SK-N-SH (cell line): Measurements from ENCODE around the gene GPX2. TPM values are rescaled to one million over a fixed set of nuclear protein-coding genes. Genes with fewer than 3 reads are reported as not detected.

Experiments used
- CTCF ChIA-PET: fragments of 300-600, 350-600 bp; formaldehyde crosslinking; extraction: SDS; loops from one replicate; lab custom pipeline; 2021; lab: Yijun Ruan, JAX
- POLR2A ChIA-PET: fragments of 350-600 bp; sonication (Branson Sonifier 250); formaldehyde crosslinking; extraction: SDS; loops from one replicate; lab custom pipeline; 2020; ENCODE audit warnings: antibody characterized with exemption, inconsistent platforms; lab: Yijun Ruan, JAX
- DNase-seq: peaks from one replicate; pipeline ENCODE4 v3.0.0; 2012
- H2AFZ ChIP-seq: fragments of 200-600 bp; sonication (generic); 2 replicates; pipeline ENCODE4 v1.8.1; 2016; ENCODE audit warnings: antibody characterized with exemption, mild to moderate bottlenecking, low read depth
- H3F3A ChIP-seq: fragments of 200-600 bp; sonication (generic); replicated peaks from 2 replicates; pipeline ENCODE3; 2016; ENCODE audit warnings: antibody characterized with exemption, mild to moderate bottlenecking; ENCODE audit not compliant: insufficient read depth
- H3K27ac ChIP-seq, 2 experiments: fragments of 200-500 bp in 1 of 2; fragments of 200-600 bp in 1 of 2; sonication (Bioruptor generic) in 1 of 2; sonication (generic), shearing (Covaris generic) in 1 of 2; 2 replicates each; pipeline versions ENCODE4 v1.5.1 to v1.6.1; 2014 to 2016; ENCODE audit warnings: low read depth in 2 of 2, inconsistent platforms in 1 of 2, low read length in 1 of 2, mild to moderate bottlenecking in 1 of 2, mixed read lengths in 1 of 2
- H3K27me3 ChIP-seq: fragments of 200-600 bp; sonication (generic), shearing (Covaris generic); 2 replicates; pipeline ENCODE4 v1.6.1; 2016; ENCODE audit warnings: mixed run types; ENCODE audit not compliant: insufficient read depth
- H3K36me3 ChIP-seq, 2 experiments: fragments of 200-500 bp in 1 of 2; fragments of 200-600 bp in 1 of 2; sonication (Bioruptor generic) in 1 of 2; sonication (generic) in 1 of 2; replicated peaks in 1 of 2; 2 replicates each; pipeline versions ENCODE3 to v1.5.1; 2014 to 2016; ENCODE audit warnings: low read length in 1 of 2, mild to moderate bottlenecking in 1 of 2; ENCODE audit not compliant: insufficient read depth in 2 of 2, control insufficient read depth in 1 of 2
- H3K4me1 ChIP-seq, 2 experiments: fragments of 200-500 bp in 1 of 2; fragments of 200-600 bp in 1 of 2; sonication (Bioruptor generic) in 1 of 2; sonication (generic), shearing (Covaris generic) in 1 of 2; 2 replicates each; pipeline versions ENCODE4 v1.5.1 to v1.6.1; 2014 to 2016; ENCODE audit warnings: low read depth in 1 of 2, low read length in 1 of 2, mixed run types in 1 of 2; ENCODE audit not compliant: insufficient read depth in 2 of 2, control insufficient read depth in 1 of 2
- H3K4me2 ChIP-seq: fragments of 200-600 bp; sonication (generic), shearing (Covaris generic); 2 replicates; pipeline ENCODE4 v1.6.1; 2017; ENCODE audit warnings: mixed run types
- H3K4me3 ChIP-seq, 2 experiments: fragments of 200-500 bp in 1 of 2; fragments of 200-600 bp in 1 of 2; sonication (Bioruptor generic) in 1 of 2; sonication (generic), shearing (Covaris generic) in 1 of 2; 2 replicates each; pipeline versions ENCODE4 v1.5.1 to v1.8.1; 2014 to 2016; ENCODE audit warnings: low read depth in 2 of 2, inconsistent platforms in 1 of 2, low read length in 1 of 2, mild to moderate bottlenecking in 1 of 2, mixed read lengths in 1 of 2, moderate library complexity in 1 of 2
- H3K79me2 ChIP-seq: fragments of 200-600 bp; sonication (generic); 2 replicates; pipeline ENCODE4 v1.8.1; 2017; ENCODE audit warnings: mild to moderate bottlenecking; ENCODE audit not compliant: insufficient read depth
- H3K9ac ChIP-seq: fragments of 200-600 bp; sonication (generic); 2 replicates; pipeline ENCODE4 v1.6.1; 2017; ENCODE audit warnings: mixed run types
- H3K9me2 ChIP-seq: fragments of 200-600 bp; sonication (generic); 2 replicates; pipeline ENCODE4 v1.6.1; 2017; ENCODE audit warnings: mixed run types
- H3K9me3 ChIP-seq: fragments of 200-600 bp; sonication (generic); 2 replicates; pipeline ENCODE4 v1.6.1; 2017; ENCODE audit warnings: mixed run types, mild to moderate bottlenecking, moderate library complexity
- H4K20me1 ChIP-seq: fragments of 200-600 bp; sonication (generic); 2 replicates; pipeline ENCODE4 v1.6.1; 2017; ENCODE audit warnings: mild to moderate bottlenecking, mixed run types; ENCODE audit not compliant: insufficient read depth
- CHD2 ChIP-seq: fragments of 150-350 bp; IDR thresholded peaks from 2 replicates; pipeline ENCODE4 v1.6.1; 2018; ENCODE audit warnings: low read length; ENCODE audit not compliant: partially characterized antibody
- ELF1 ChIP-seq: IDR thresholded peaks from 2 replicates; pipeline ENCODE4 v1.4.0; 2012
- FOXJ3 ChIP-seq: sonication (generic); formaldehyde crosslinking; IDR thresholded peaks from 2 replicates; pipeline ENCODE4 v1.5.1; 2020; ENCODE audit warnings: mild to moderate bottlenecking, missing genetic modification reagents
- MAX ChIP-seq: IDR thresholded peaks from 2 replicates; pipeline ENCODE4 v1.4.0; 2012; ENCODE audit warnings: low read depth
- NFIC ChIP-seq: IDR thresholded peaks from 2 replicates; pipeline ENCODE4 v1.4.0; 2012; ENCODE audit warnings: borderline replicate concordance
- NRF1 ChIP-seq: IDR thresholded peaks from 2 replicates; pipeline ENCODE4 v1.6.1; 2012; ENCODE audit warnings: low read depth, mild to moderate bottlenecking, low read length
- POLR2AphosphoS5 ChIP-seq: IDR thresholded peaks from 2 replicates; pipeline ENCODE4 v1.6.1; 2012; ENCODE audit warnings: low read depth, low read length
- RAD21 ChIP-seq: IDR thresholded peaks from 2 replicates; pipeline ENCODE4 v1.6.1; 2012; ENCODE audit warnings: mild to moderate bottlenecking, low read length
- RCOR1 ChIP-seq: fragments of 150-350 bp; IDR thresholded peaks from 2 replicates; pipeline ENCODE4 v1.6.1; 2017; ENCODE audit warnings: antibody characterized with exemption, low read length
- REST ChIP-seq: IDR thresholded peaks from 2 replicates; pipeline ENCODE4 v1.6.1; 2012; ENCODE audit warnings: mild to moderate bottlenecking, low read depth, low read length, moderate library complexity
- SIN3A ChIP-seq: IDR thresholded peaks from 2 replicates; pipeline ENCODE4 v1.6.1; 2012; ENCODE audit warnings: low read depth, mild to moderate bottlenecking, low read length, moderate library complexity, borderline replicate concordance
- TAF1 ChIP-seq: IDR thresholded peaks from 2 replicates; pipeline ENCODE4 v1.6.1; 2012; ENCODE audit warnings: low read depth, mild to moderate bottlenecking, low read length, moderate library complexity, borderline replicate concordance
- USF1 ChIP-seq: IDR thresholded peaks from 2 replicates; pipeline ENCODE4 v1.4.0; 2012; ENCODE audit warnings: low read depth, borderline replicate concordance
- YY1 ChIP-seq: IDR thresholded peaks from 2 replicates; pipeline ENCODE4 v1.4.0; 2012; ENCODE audit warnings: low read depth, mild to moderate bottlenecking
- WGBS: methylation state at CpG from one replicate; pipeline ENCODE4 v1.1.6; 2017; ENCODE audit warnings: low lambda C conversion rate; 5-methylcytosine and 5-hydroxymethylcytosine counted together
- polyA plus RNA-seq, 3 experiments: library from polyadenylated mRNA; depleted of rRNA; stranded (reverse); fragments of >200 nt; gene quantifications; 2 replicates each; pipeline ENCODE4 v1.2.3, GENCODE V29; 2012

GPX2 gene
- polyA plus RNA-seq, 1 of the 3 experiments (the other 2 are of a cell fraction) = not detected

- peaks cover 0 to 19% of the 10 kb centered on the region in 2 experiments for H3K36me3 ChIP-seq
- H3K4me1 ChIP-seq = peaks cover 0 to 30% of the 10 kb centered on the region in 2 experiments; a peak in 2 of 4 replicates
- H3F3A ChIP-seq = no peaks in the 10 kb centered on the region
- DNase-seq = no peak
- H3K9me3 ChIP-seq = no peaks in the 10 kb centered on the region
- H3K9me2 ChIP-seq = no peaks in the 10 kb centered on the region
- H3K79me2 ChIP-seq = no peaks in the 10 kb centered on the region
- no peaks in the 10 kb centered on the region for H4K20me1 ChIP-seq
- no peak overlapping the region for H3K4me2 ChIP-seq
- POLR2A ChIA-PET = no interaction called here
- no peak for TF ChIP-seq FOXJ3 (CRISPR knock-in tag)
- TF ChIP-seq NRF1 = no peak
- no peak for TF ChIP-seq POLR2AphosphoS5
- TF ChIP-seq REST = no peak
- TF ChIP-seq RCOR1 = no peak
- TF ChIP-seq ELF1 = no peak
- TF ChIP-seq SIN3A = no peak
- no peak for TF ChIP-seq NFIC
- TF ChIP-seq CHD2 = no peak
- no peak overlapping the region; a peak in 1 of 4 replicates for H3K27ac ChIP-seq
- H3K9ac ChIP-seq = no peak overlapping the region
- no peaks in the 10 kb centered on the region for H3K27me3 ChIP-seq
- no peak overlapping the region for H3K4me3 ChIP-seq
- CTCF ChIA-PET = interaction anchor here (1.3 kb wide), 2 partner anchors 11 to 36 kb away, joined by 3 to 6 read pairs; partner anchors contain the start of gene FNTB
- WGBS = 95% methylated on average over 8 of the region's 8 CpGs
- no peak overlapping the region for H2AFZ ChIP-seq
These were observed 8.7 kb upstream of the GPX2 start for GRCh38 chr14:64951291-64951690.

GRCh38 chr14:64950889-64951288, 8.3 kb upstream of the GPX2 start:
- no peak overlapping the region for H3K4me2 ChIP-seq
- no peak overlapping the region for H3K4me3 ChIP-seq
- no peak for DNase-seq
- no peaks in the 10 kb centered on the region for H3K79me2 ChIP-seq
- H3K9me3 ChIP-seq = no peaks in the 10 kb centered on the region
- peaks cover 0 to 30% of the 10 kb centered on the region in 2 experiments; a peak in 2 of 4 replicates for H3K4me1 ChIP-seq
- H2AFZ ChIP-seq = no peak overlapping the region
- H3K36me3 ChIP-seq = peaks cover 0 to 19% of the 10 kb centered on the region in 2 experiments
- no peaks in the 10 kb centered on the region for H4K20me1 ChIP-seq
- ChIA-PET POLR2A (no interaction called here), CTCF (interaction anchor here (1.3 kb wide), 2 partner anchors 10 to 36 kb away, joined by 3 to 6 read pairs; partner anchors contain the start of gene FNTB)
- no peak for TF ChIP-seq USF1
- no peak for TF ChIP-seq CHD2
- no peak for TF ChIP-seq TAF1
- TF ChIP-seq YY1 = no peak
- no peak for TF ChIP-seq MAX
- no peak for TF ChIP-seq RAD21
- H3K27ac ChIP-seq = no peak overlapping the region; a peak in 1 of 4 replicates
- 97% methylated on average over 8 of the region's 8 CpGs for WGBS
- H3K27me3 ChIP-seq = no peaks in the 10 kb centered on the region
- H3K9ac ChIP-seq = no peak overlapping the region
- no peaks in the 10 kb centered on the region for H3F3A ChIP-seq
- no peaks in the 10 kb centered on the region for H3K9me2 ChIP-seq
